Measurements from ENCODE around the gene DCST1.

Gene DCST1

DNA sequence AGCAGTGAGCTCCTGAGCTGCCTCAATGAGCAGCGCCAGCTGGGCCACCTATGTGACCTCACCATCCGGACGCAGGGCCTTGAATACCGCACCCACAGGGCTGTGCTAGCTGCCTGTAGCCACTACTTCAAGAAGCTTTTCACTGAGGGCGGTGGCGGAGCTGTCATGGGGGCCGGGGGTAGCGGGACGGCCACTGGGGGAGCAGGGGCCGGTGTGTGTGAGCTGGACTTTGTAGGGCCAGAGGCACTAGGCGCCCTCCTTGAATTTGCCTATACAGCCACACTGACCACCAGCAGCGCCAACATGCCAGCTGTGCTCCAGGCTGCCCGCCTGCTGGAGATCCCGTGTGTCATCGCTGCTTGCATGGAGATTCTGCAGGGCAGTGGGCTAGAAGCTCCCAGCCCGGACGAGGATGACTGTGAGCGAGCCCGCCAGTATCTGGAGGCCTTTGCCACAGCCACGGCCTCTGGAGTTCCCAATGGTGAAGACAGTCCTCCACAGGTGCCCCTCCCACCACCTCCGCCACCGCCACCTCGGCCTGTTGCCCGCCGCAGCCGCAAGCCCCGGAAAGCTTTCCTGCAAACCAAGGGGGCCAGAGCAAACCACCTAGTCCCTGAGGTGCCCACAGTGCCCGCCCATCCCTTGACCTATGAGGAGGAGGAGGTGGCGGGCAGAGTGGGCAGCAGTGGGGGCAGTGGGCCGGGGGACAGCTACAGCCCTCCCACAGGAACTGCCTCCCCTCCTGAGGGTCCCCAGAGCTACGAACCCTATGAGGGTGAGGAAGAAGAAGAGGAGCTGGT, 18.7 kb upstream of the DCST1 start:
- no peak for DNase-seq

DNA sequence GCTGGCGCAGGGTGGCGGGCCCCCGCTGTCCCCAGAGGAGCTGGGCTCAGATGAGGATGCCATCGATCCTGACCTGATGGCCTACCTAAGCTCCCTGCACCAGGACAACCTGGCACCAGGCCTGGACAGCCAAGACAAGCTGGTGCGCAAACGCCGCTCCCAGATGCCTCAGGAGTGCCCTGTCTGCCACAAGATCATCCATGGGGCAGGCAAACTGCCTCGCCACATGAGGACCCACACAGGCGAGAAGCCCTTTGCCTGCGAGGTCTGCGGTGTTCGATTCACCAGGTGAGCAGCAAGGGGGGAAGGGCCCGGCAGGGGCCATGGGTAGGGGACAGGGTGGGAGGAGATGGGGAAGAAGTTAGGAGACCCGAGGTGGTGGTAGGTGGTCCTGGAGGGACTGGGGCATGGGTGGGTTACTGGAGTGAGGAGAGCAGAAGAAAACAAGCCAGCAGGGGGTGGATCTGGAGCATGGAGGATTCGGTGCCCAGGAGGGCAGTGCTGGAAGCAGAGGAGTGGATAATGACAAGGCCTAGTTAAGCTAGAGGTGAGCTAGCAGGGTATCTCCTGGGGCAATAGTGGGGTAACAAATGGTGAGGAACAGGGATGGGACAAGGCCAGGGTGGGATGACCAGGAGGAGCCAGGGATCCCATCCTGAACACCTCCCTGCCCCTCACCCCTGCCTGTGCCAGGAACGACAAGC, 17.9 kb upstream of the DCST1 start:
- no peak for DNase-seq

DNA sequence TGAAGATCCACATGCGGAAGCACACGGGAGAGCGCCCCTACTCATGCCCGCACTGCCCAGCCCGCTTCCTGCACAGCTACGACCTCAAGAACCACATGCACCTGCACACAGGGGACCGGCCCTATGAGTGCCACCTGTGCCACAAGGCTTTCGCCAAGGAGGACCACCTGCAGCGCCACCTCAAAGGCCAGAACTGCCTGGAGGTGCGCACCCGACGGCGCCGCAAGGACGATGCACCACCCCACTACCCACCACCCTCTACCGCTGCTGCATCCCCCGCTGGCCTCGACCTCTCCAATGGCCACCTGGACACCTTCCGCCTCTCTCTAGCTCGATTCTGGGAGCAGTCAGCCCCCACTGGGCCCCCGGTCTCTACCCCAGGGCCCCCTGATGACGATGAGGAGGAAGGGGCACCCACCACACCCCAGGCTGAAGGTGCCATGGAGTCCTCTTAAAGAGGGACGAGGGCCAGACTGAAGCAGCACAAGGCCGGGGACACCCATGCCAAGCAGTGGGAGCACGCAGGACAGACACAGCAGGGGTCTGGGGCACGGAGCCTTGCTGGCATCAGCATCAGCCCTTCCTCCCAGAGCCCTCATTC, 17.3 kb upstream of the DCST1 start:
- no peak for DNase-seq

DNA sequence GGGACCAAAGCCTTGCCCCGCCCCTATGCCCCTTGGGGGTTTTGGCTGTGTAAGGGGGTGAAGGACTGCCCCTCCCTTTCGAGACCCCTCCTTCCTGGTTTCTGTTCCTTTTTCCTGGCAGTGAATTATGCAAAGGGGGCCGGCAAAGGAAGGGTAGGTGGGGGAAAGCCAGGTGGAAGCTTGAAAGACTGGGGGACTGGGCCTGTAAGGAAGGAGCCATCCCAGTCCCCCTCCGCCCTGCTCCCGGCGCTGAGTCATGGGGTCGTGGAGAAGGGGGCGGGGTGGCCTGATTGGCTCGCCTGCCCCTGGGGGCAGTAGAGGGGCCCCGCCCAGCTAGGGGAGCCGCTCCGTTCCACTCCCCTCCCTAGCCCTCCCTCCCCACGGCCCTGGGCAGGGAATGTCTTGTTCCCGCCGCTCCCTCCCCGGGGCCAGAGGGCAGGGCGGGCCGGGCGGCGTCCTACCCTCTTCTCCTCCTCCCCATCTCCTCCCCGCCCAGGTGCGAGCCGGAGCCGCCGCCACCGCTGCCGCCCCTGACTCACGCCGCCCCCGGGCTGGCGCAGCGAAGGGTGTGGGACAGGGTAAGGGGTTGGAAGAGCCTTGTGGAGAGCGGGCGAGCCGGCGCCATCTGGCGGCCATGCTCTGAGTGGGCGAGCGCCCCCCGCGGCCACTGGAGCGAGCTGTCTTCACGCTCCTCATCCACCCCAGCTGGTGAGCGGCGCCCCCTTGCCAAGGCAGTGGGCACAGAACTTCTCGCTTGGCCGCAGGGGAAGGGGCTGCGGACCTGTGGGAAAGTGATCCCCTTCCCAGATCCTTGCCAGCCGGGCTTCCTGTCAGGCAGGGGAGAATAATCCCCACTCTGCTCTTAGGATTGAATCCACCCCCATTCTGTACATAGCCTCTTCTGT, 16.3 kb upstream of the DCST1 start:
- peak; percentile 83 for DNase-seq

DNA sequence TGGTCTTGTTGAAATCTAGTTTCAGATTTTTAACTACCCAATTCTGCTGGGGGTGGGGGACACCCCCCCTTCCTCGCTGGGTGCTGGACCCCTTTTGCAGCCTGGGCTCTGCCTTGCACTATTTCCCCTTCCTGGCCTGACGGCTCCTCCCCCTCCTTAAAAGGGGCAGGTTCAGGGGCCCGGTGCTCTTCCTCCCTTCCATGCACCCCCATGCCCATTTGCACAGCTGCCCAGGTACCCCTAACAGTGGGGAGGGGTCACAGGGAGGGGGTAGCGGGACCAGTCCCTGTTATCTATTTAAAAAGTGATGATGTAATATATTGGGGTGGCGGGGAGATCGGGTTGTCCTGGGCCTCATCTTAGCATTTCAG, 15.7 kb upstream of the DCST1 start:
- DNase-seq: no peak

DNA sequence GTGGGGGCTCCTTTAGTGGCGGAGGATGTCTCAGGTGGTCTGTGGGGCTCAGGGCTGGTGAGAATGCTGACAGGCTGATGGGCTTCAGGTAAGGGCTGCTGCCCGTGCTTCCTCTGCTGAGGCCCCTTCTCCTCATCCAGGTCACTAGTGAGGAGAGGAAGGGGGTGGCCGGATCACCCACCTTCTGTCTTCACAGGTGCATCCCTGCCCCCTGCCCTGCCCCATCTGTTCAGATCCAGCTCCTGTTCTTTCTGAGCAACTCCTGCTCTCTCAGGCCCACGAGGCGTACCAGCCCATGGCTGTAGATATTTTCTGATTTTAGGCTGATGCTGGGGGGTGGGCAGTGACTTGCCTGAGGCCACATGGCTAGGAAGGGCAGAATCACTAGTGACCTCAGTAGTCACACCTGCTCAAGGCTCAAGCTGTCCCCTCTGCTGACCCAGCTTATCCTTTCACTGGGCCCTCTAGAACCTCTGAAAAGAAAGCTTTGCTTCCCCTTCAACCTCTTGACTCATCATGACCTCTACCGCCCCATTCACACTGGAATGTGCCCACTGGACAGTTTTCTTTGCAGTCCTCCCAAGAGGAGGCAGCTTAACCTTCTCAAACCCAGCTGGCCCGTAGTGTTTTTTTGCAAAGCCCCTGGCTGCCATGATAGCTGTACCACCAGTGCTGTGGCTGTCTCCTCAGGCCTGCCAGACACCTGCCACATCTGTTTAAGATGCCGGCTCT, 14.8 kb upstream of the DCST1 start:
- peak; percentile 25 for DNase-seq

DNA sequence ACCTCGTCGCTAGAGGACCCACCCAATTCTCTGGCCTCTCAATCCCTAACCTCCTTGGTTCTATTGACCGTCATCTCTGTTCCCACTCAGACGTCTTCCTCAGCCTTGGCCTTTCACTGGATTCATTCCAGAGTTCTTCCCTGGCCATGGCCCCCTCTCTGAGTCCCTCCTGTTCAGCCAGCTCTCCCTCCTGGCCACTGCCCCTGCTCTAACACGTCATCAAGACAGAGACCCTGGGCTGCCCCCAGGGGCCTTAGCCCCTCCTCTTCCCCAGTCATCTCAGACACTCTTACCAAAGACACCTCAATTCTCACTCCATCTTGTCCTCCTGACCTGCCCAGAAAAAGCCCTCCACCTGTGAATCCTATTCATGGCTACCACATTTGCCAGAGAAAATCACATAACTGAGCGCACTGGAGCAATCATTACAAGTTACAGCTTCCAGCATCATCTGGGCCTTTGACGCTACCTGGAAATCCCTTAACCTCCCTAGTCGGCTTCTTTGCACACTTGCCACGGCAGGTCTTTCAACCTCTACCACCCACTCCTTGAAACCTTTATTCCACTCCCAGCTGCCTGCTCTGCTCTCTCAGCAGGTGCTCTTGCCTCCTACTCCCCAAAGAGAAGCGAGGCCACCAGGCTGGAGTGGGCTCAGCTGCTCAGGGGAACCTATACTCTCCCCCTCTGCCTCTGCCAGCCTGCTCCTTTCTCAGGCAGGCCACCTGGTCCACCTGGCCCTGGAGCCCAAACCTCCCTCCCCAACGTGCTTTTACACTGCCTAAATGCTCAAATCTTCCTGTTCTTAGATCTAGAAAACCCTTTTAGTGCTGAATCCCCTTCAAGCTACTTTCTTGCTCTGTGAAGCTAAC, 14.0 kb upstream of the DCST1 start:
- DNase-seq: no peak

DNA sequence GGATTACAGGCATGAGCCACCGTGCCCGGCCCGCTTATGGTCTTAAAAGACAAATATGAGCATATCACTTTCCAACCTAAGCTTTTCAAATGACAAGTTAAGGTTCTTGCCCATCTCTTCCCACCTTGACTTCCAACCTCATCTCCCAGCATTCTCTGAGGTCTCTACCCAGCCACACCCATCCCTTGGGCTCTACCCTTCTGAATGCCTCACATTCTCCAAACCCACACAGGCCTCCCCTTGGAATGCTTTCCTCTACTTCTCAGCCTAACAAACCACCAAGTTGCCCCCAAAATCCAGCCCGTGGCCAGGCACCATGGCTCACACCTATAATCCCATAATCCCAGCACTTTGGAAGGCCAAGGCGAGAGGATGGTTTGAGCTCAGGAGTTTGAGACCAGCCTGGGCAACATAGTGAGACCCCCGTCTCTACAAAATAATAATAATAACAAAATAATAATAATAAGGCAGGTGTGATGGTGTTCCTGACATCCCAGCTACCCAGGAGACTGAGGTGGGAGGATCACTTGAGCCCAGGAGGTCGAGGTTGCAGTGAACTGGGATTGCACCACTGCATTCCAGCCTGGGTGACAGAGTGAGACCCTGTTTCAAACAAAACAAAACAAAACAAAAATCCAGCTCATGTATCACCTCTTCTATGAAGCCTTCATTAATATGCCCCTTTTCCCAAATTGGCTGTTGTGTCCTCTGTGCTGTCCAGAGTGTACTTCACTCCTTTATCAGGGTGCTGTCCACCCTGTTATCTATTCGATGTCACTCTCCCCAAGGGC, 11.3 kb upstream of the DCST1 start:
- no peak for DNase-seq

DNA sequence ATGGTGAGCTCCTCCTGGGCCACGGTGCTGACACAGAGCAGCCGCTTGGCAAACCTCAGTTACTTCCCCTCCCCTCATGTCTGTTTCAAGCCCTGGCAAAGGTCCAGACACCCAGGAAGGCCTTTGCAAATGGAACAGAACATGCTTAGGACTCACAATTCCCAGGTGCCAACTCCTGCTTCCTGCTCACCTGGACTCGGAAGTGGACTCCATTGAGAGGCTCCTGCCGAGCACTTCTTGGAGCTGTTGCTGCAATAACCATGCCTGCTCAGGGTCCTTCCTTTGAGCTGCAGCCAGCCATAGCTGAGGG, 10.7 kb upstream of the DCST1 start:
- no peak for DNase-seq

DNA sequence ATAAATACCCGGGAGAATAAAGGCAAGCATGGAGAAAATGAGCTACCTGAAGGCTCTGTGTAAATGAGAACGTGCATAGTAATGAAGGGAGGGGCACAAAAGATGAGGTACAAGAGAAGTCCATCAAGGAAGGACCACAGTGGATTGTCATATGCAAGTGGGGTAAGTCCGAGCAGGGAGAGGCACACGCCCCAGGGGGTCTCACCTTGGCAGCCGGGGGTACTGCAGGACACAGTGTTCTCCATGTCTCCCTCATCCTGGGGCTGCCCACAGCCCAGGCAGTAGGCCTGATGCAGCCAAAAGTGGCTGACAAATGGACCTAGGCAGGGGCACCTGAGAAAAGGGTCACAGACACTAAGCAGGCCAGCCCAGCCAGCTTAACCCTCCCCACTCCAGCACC, 10.0 kb upstream of the DCST1 start:
- no peak for DNase-seq

DNA sequence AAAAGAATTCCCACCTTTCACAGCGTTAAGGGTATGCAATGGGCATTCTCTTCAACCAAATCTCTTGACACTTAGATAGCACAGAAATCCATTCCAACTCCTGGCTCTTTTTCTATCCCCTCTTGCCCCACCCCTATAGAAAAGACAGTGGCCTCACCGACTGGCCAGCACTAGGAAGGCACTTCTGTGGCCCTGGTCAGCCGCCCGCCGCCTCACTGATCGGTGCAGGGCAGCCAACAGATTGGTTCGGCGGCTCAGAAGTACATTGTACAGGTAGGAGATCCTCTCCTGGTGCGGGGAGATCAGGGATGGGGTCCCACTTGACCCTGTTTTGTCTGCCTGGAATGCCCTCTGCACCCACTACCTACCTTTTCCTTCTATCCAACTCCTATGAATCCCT, 9.3 kb upstream of the DCST1 start:
- DNase-seq: no peak

DNA sequence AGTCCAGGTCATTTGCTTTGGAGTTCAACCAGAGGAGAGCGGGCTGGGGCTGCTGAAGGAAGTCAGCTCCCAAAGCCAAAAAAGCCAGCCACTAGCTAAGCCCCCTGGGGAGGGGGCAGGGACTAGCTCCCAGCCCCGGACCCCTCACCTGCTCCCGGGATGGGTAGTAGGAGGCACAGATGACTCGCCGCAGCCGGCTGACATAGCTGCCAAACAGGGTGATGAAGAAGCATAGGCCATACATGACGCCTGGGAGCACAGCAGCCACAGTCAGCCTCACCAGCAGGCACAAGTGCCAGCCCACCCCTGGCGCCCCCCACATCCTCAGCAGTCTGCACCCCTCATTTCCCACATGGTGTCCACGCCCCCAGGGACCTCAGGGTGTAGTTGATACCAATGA, 7.5 kb upstream of the DCST1 start:
- no peak for DNase-seq

DNA sequence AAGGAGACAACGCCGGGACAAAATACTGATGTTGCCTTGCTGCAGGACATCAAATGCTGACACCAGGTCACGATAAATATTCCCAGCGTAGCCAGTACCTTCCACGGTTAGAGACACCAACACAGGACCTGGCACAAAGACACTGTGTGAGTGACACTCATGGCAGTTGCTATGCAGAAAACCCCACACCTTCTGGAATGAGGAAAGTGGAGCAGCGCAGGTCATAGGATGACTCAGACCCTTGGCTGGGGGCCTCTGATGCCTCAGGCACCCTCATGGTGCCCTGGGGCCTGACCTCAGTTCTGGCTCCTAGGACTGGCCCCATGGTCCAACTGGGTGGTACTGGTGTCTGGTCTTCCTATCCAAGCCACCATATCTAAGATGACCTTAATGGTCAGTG, 7.0 kb upstream of the DCST1 start:
- DNase-seq: no peak

DNA sequence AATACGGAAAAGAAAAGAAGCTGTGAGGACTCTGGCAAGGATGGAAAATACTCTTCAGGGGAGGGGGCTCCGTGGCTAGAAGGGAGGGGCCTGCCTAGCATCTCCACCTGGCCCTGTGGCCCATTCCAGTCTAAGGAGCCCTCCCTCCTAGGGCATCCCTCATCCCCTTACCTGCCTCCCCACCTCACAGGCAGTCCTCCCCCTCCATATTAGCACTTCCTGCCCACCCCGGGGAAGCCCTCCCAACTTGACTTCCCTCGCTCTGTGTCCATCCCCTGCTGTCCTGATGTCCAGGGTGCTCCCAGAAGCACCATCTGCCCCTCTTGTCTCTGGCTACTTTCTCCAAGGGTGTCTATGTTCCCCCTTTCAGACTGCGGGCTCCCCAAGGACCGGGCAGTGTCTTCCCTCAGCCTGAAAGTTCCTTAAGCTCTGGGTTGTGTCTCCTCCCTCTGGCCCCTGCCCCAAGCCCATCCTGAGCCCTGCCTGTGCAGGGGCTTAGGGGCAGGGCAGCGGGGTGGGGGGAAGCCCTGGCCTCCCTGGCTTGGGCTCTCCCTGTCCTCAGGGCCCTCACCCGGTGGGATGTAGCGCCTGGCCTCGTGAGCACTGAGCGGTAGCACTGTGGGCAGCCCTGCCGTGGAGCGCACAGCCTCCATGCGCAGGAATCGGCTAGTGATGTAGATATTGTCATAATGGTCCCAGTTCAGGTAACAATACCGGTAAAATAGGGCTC, 3.9 kb upstream of the DCST1 start:
- no peak for DNase-seq

DNA sequence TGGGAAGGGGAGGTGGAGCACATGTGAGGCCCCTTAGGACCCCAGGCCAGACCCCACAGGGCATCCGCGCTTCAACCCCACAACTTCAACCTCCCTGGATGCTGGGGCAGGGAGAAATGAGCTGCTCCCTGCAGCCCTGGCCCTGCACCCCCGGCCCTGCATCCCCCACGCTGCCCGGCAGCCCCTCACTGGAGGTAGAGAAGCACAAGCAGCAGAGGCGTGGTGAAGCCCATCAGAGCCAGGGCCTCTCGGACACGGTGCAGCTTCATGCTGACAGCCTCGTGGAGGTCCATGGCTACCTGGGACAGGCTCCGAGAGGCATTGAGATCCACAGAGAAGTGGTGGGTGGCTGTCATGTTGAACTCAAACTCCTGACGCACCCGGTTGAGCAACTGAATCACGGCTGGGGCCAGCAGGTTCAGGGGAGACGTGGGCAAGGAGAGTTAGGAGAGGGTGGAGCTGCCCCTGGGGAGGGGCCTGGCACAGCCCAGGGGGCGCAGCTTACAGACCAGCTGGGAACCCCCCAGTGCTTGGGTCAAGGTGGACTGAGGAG, 3.3 kb upstream of the DCST1 start:
- DNase-seq: no peak

DNA sequence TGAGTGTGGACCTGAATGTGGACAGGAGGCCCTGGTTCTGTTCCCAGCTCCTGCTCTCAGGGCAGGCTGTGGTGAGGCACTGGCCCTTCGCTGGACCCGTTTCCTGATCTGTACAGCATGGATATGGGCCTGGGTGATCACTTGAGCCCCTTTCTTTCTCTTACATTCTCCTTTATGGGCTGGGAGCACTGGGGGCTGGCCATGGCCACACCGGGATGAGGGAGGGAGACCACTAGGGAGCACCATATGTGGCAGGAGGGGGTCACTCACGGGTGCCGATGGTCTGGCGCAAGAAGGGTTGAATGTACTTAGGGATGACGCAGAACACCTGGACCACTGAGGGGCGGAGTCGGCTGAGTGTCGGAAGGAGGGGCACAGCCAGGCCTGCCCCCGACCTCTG, 2.7 kb upstream of the DCST1 start:
- no peak for DNase-seq

DNA sequence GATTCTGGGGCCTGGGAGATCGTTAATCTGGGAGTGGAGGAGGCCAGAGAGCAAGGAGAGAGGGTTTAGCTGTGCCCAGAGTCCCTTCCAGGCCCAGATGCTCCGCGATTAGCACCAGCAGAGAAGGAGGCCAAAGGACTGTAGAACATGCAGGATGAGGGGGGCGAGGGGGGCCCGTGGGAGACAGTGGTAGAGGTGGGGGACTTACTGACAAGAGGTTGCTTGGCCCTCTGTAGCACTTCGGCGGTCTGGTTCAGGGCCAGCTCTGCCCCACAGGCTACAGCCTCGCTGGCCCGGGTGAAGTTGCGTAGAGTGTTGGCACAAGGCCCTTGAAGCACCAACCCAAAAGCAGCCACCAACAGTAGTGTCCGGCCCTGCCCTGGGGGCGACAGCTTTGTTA, 738 bp upstream of the DCST1 start:
- no peak for DNase-seq

DNA sequence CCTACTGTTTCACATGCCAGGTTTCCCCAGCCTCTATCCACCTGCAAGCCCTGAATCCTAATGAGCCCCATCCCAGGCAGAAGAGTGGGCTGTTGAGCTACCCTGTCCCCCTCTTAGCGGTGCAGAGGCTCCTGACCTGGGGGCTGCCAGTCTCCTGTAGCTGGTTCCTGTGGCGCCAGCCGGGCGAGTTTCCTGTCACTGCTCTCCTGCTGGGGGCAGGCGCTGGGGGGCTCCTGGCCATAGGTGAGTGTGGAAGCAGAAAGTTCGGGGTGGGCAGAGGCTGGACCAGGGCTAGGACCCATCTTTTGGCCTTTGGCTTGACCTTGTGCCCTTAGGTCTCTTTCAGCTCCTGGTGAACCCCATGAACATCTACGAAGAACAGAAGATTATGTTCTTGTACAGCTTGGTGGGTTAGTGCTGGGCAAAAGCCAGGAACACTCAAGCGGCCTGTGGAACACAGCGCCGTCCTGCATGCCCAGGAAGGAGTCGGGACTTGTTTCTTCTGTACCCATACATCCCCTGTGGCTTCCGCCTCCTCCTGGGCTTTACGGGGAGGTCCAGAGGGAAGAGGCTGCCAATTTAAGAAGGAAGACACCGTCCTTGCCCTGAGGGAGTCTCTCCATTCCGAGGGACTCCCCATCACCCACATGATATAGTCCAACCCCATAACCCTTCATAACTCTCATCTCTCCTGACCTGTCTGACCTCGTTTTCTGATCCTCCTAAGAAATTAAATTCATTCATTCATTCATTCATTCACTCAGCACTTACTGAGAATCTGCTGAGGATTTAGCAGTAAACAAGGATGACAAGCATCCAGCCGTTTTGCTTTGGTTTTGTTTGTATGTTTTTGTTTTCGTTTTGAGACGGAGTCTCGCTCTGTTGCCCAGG, 939 bp downstream of the DCST1 start:
- DNase-seq: no peak

DNA sequence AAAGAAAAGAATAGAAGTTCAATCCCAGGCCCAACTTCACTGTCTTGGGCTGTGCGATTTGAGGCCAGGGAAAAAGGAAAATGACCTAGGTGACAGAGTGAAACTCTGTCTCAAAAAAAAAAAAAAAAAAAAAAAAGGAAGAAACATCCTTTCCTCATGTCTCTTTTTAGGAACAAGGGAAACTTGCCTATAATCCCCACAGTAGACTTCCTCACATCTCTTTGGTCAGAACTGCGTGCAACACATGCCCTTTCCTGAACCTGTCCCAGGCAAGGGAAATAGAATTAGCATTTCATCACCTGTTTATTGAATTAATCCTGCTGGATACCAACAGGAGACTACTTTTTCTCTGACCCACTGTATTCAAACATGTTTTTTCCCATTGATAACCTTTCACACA, 2.3 kb downstream of the DCST1 start:
- DNase-seq: no peak

Data from HCEC 1CT (cell line).